Neural cell (in vitro differentiated cells): ENCODE data around the gene SUGCT. TPM values are rescaled to one million over a fixed set of nuclear protein-coding genes. Genes with fewer than 3 reads are reported as not detected.
"Not testable (repeated sequence)": the region's sequence is repeated elsewhere in the genome, so short reads cannot be mapped to it uniquely, and the experiment has no call there.

Experiments
- H2AFZ ChIP-seq: fragments of 200-600, 300-800 bp; sonication (generic), shearing (Covaris generic); 2 replicates; pipeline ENCODE4 v1.6.0; 2014; ENCODE audit warnings: low read depth, mild to moderate bottlenecking, antibody characterized with exemption, low read length, moderate library complexity
- H3F3A ChIP-seq: fragments of 200-600 bp; shearing (Covaris generic); 2 replicates; pipeline ENCODE4 v1.6.1; 2016; ENCODE audit warnings: mild to moderate bottlenecking, moderate library complexity, mixed read lengths, antibody characterized with exemption, low read length; ENCODE audit not compliant: insufficient read depth, poor library complexity, severe bottlenecking
- H3K27ac ChIP-seq: fragments of 200-600, 300-800 bp; sonication (generic), shearing (Covaris generic); 2 replicates; pipeline ENCODE4 v1.5.1; 2014; ENCODE audit warnings: mild to moderate bottlenecking, low read length, moderate library complexity
- H3K27me3 ChIP-seq: fragments of 300-800, 200-600 bp; sonication (generic), shearing (Covaris generic); 2 replicates; pipeline ENCODE4 v1.6.0; 2014; ENCODE audit warnings: mild to moderate bottlenecking, low read depth, low read length, moderate library complexity; ENCODE audit not compliant: insufficient read depth
- H3K36me3 ChIP-seq: fragments of 300-800, 200-600 bp; sonication (generic), shearing (Covaris generic); 2 replicates; pipeline ENCODE4 v1.5.1; 2014; ENCODE audit warnings: mild to moderate bottlenecking, antibody characterized with exemption, low read length, moderate library complexity; ENCODE audit not compliant: insufficient read depth
- H3K4me2 ChIP-seq: fragments of 300-800, 200-600 bp; sonication (generic), shearing (Covaris generic); 2 replicates; pipeline ENCODE4 v1.6.0; 2014; ENCODE audit warnings: mild to moderate bottlenecking, low read length
- H3K4me3 ChIP-seq: fragments of 300-800, 200-600 bp; sonication (generic), shearing (Covaris generic); 2 replicates; pipeline ENCODE4 v1.5.1; 2014; ENCODE audit warnings: mild to moderate bottlenecking, low read length, moderate library complexity
- H3K79me2 ChIP-seq: fragments of 200-600 bp; shearing (Covaris generic); replicated peaks from 2 replicates; pipeline ENCODE4 v1.6.0; 2014; ENCODE audit warnings: mild to moderate bottlenecking, low read length, moderate library complexity; ENCODE audit not compliant: insufficient read depth
- H3K9ac ChIP-seq: fragments of 300-800, 200-600 bp; sonication (generic), shearing (Covaris generic); 2 replicates; pipeline ENCODE4 v1.6.1; 2016; ENCODE audit warnings: mild to moderate bottlenecking, low read length, mixed read lengths
- H3K9me2 ChIP-seq: fragments of 200-600 bp; shearing (Covaris generic); 2 replicates; pipeline ENCODE4 v1.6.1; 2016; ENCODE audit warnings: mild to moderate bottlenecking, low read length, mixed read lengths; ENCODE audit not compliant: insufficient read depth
- H3K9me3 ChIP-seq: fragments of 200-600, 300-800 bp; sonication (generic), shearing (Covaris generic); 2 replicates; pipeline ENCODE4 v1.6.1; 2016; ENCODE audit warnings: mild to moderate bottlenecking, mixed run types, low read length, moderate library complexity, mixed read lengths
- H4K20me1 ChIP-seq: fragments of 200-600 bp; shearing (Covaris generic); 2 replicates; pipeline ENCODE4 v1.6.1; 2016; ENCODE audit warnings: mild to moderate bottlenecking, mixed run types; ENCODE audit not compliant: insufficient read depth
- CTCF ChIP-seq: fragments of 450-650 bp; IDR thresholded peaks from 2 replicates; pipeline ENCODE4 v1.5.1; 2014; ENCODE audit warnings: antibody characterized with exemption, mild to moderate bottlenecking, moderate library complexity; ENCODE audit not compliant: poor library complexity, severe bottlenecking
- EP300 ChIP-seq: fragments of 450-650 bp; conservative IDR thresholded peaks from 2 replicates; pipeline ENCODE4 v1.6.1; 2014; ENCODE audit warnings: antibody characterized with exemption, mild to moderate bottlenecking, moderate library complexity; ENCODE audit not compliant: poor library complexity, severe bottlenecking
- EZH2 ChIP-seq: fragments of 200-600, 300-800 bp; shearing (Covaris generic), sonication (generic); IDR thresholded peaks from 2 replicates; pipeline ENCODE4 v1.6.1; 2014; ENCODE audit warnings: antibody characterized with exemption, low read length, borderline replicate concordance, mild to moderate bottlenecking; ENCODE audit not compliant: insufficient read depth, poor library complexity, severe bottlenecking
- MXI1 ChIP-seq: fragments of 450-650 bp; conservative IDR thresholded peaks from 2 replicates; pipeline ENCODE4 v1.6.1; 2014; ENCODE audit warnings: antibody characterized with exemption, mild to moderate bottlenecking; ENCODE audit not compliant: poor library complexity, severe bottlenecking
- POLR2AphosphoS5 ChIP-seq: IDR thresholded peaks from 2 replicates; pipeline ENCODE4 v1.6.1; 2012
- RAD21 ChIP-seq: fragments of 450-650 bp; conservative IDR thresholded peaks from 2 replicates; pipeline ENCODE4 v1.6.1; 2014; ENCODE audit warnings: antibody characterized with exemption, mild to moderate bottlenecking, moderate library complexity
- TAF1 ChIP-seq: IDR thresholded peaks from 2 replicates; pipeline ENCODE4 v1.6.1; 2012; ENCODE audit warnings: low read depth
- polyA plus RNA-seq: library from polyadenylated mRNA; depleted of rRNA; stranded (reverse); fragments of >200 nt; gene quantifications from 2 replicates; pipeline ENCODE4 v1.2.3, GENCODE V29; 2014
- TF ChIP-seq, protein P1 (sequence below): IDR thresholded peaks from 2 replicates; pipeline ENCODE4 v1.6.1; 2012; ENCODE audit warnings: borderline replicate concordance

Gene SUGCT
- polyA plus RNA-seq, 1 donor from 2014 or later: not detected

DNA sequence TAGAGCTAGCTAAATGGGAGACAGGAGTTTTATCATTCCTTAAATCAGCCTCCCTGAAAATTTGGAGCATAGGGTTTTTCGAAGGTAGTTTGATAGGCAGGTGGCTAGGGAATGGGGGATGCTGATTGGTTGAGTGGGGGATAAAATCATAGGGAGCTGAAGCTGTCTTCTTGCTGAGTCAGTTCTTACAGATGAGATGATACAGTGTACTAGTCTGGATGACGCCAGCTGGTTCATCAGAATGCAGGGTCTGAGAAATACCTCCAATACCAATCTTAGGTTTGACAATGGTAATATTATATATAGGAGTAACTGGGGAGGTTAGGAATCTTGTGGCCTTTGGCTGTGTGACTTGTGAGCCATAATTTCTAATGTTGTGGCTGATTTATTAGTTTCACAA lies 271.2 kb downstream of the SUGCT start:
- TF ChIP-seq MXI1 (no peak), TAF1 (no peak), EZH2 (no peak), POLR2AphosphoS5 (no peak), EP300 (no peak), CTCF (no peak)
- TF ChIP-seq, protein P1, sequence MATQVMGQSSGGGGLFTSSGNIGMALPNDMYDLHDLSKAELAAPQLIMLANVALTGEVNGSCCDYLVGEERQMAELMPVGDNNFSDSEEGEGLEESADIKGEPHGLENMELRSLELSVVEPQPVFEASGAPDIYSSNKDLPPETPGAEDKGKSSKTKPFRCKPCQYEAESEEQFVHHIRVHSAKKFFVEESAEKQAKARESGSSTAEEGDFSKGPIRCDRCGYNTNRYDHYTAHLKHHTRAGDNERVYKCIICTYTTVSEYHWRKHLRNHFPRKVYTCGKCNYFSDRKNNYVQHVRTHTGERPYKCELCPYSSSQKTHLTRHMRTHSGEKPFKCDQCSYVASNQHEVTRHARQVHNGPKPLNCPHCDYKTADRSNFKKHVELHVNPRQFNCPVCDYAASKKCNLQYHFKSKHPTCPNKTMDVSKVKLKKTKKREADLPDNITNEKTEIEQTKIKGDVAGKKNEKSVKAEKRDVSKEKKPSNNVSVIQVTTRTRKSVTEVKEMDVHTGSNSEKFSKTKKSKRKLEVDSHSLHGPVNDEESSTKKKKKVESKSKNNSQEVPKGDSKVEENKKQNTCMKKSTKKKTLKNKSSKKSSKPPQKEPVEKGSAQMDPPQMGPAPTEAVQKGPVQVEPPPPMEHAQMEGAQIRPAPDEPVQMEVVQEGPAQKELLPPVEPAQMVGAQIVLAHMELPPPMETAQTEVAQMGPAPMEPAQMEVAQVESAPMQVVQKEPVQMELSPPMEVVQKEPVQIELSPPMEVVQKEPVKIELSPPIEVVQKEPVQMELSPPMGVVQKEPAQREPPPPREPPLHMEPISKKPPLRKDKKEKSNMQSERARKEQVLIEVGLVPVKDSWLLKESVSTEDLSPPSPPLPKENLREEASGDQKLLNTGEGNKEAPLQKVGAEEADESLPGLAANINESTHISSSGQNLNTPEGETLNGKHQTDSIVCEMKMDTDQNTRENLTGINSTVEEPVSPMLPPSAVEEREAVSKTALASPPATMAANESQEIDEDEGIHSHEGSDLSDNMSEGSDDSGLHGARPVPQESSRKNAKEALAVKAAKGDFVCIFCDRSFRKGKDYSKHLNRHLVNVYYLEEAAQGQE: no peak
- Histone ChIP-seq H3K4me2 (no peak overlapping the region), H3F3A (no peaks in the 10 kb centered on the region), H3K27me3 (no peaks in the 10 kb centered on the region), H2AFZ (no peak overlapping the region), H3K9ac (no peak overlapping the region), H4K20me1 (no peaks in the 10 kb centered on the region), H3K79me2 (no peaks in the 10 kb centered on the region), H3K9me3 (no peaks in the 10 kb centered on the region), H3K9me2 (no peaks in the 10 kb centered on the region), H3K36me3 (no peaks in the 10 kb centered on the region), H3K27ac (no peak overlapping the region), H3K4me3 (no peak overlapping the region)

DNA sequence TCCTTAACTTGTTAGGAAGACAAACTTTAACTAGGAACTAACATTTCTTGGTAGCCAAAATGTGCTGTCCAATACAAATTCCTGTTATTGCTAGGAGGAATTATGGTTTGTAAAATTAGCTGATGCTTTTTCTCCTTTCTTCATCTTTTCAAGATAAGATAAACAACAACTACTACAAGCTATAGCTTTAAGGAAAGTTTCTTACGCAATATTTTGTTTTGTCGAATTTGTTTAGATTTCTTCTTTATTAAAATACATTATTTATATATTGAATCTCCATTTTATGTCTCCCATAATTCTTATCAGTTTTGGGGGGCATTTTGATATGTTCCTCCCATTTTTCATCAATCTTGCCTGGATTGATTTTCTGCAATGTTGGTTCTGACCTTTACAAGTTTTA lies 277.5 kb downstream of the SUGCT start:
- Histone ChIP-seq H3K27me3 (no peaks in the 10 kb centered on the region), H3K9me2 (no peaks in the 10 kb centered on the region), H3K9ac (no peak overlapping the region), H3K4me3 (no peak overlapping the region), H2AFZ (no peak overlapping the region), H3F3A (no peaks in the 10 kb centered on the region), H3K36me3 (no peaks in the 10 kb centered on the region), H4K20me1 (no peaks in the 10 kb centered on the region), H3K79me2 (no peaks in the 10 kb centered on the region), H3K4me2 (no peak overlapping the region), H3K9me3 (no peaks in the 10 kb centered on the region), H3K27ac (no peak overlapping the region)
- no peak for TF ChIP-seq RAD21

DNA sequence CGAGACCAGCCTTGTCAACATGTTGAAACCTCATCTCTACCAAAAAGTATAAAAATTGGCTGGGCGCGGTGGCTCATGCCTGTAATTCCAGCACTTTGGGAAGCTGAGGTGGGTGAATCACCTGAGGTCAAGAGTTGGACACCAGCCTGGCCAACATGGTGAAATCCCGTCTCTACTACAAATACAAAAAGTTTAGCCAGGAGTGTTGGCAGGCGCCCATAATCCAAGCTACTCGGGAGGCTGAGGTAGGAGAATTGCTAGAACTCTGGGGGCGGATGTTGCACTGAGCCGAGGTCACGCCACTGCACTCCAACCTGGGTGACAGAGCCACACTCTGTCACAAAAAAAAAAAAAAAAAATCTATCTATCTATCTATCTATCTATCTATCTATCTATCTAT lies 279.9 kb downstream of the SUGCT start:
- not testable (repeated sequence) for H3K9me3 ChIP-seq, H3K27me3 ChIP-seq, H3K9me2 ChIP-seq, H3K79me2 ChIP-seq, H2AFZ ChIP-seq, H4K20me1 ChIP-seq, H3K9ac ChIP-seq, H3F3A ChIP-seq, H3K27ac ChIP-seq, H3K36me3 ChIP-seq, H3K4me3 ChIP-seq, H3K4me2 ChIP-seq
